IPS-15b (cell line): Measurements from ENCODE around the gene CFAP298.
"Not testable (repeated sequence)": the region's sequence is repeated elsewhere in the genome, so short reads cannot be mapped to it uniquely, and the experiment has no call there.

Experiments
- H3K27me3 ChIP-seq: one replicate; pipeline ENCODE4 v1.6.1; 2013; ENCODE audit warnings: low read length; ENCODE audit not compliant: control insufficient read depth, insufficient read depth
- H3K36me3 ChIP-seq: one replicate; pipeline ENCODE4 v1.6.1; 2013; ENCODE audit warnings: low read length; ENCODE audit not compliant: control insufficient read depth, insufficient read depth
- H3K4me1 ChIP-seq: one replicate; pipeline ENCODE4 v1.6.1; 2013; ENCODE audit warnings: mild to moderate bottlenecking, low read length; ENCODE audit not compliant: control insufficient read depth, insufficient read depth
- H3K4me3 ChIP-seq: one replicate; pipeline ENCODE4 v1.5.1; 2013; ENCODE audit warnings: low read depth, low read length
- H3K9ac ChIP-seq: one replicate; pipeline ENCODE4 v1.6.1; 2013; ENCODE audit warnings: low read depth, mild to moderate bottlenecking, low read length
- H3K9me3 ChIP-seq: one replicate; pipeline ENCODE4 v1.6.1; 2013; ENCODE audit warnings: mild to moderate bottlenecking, low read length; ENCODE audit not compliant: control insufficient read depth, insufficient read depth

The CFAP298 gene, protein sequence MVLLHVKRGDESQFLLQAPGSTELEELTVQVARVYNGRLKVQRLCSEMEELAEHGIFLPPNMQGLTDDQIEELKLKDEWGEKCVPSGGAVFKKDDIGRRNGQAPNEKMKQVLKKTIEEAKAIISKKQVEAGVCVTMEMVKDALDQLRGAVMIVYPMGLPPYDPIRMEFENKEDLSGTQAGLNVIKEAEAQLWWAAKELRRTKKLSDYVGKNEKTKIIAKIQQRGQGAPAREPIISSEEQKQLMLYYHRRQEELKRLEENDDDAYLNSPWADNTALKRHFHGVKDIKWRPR

DNA sequence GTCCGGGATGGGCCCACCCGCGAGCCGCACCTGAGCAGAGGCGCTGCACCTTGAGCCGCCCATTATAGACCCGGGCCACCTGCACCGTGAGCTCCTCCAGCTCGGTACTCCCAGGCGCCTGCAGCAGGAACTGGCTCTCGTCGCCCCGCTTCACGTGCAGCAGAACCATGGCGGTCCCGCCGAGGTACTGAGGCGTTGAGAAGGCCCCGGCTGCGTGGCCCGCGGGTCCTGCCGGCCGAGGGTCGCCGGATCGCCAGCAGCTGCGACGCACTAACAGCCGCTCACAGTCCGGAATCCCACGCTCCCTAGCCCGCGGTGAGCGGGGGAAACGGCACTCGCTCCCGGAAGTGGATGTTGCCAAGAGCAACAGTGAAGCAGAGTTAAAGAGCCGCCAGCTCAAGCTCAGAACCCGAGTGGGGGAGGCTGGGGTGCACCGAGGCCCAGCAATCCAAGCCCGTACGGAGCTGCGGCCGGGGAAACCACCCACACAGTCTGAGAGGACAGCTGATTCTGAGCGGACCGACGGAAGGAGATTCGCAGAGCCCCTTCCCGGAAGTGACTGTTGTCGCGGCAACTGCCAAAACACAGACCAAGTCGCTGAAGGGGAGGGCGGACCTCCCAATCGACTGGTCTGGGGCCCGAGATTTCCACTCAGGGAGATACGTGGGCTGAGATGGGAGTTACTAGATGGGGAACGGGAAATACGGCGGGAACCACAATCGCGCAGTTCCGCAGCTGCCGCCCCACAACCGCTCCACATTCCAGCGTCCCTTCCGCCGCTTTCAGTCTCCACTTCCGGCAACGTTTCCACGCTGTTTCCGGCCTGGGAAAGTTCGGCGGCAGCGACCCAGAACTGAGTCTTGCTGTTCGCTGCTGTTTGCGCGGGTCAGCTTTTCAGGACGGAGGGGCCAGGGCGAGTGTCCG is at the start of gene CFAP298:
TSS of gene CFAP298 (minus strand) at position 303 of the 924 bp plus-strand sequence. CDS start at position 169, 134 bp downstream.
- Histone ChIP-seq H3K4me3 (peak within 1 kb of the TSS; percentile 99), H3K27me3 (no peaks in the 10 kb centered on the region), H3K4me1 (no peaks in the 10 kb centered on the region), H3K36me3 (peaks cover 7% of the 10 kb centered on the region), H3K9me3 (no peaks in the 10 kb centered on the region), H3K9ac (peak within 1 kb of the TSS; percentile 90)

GRCh38 chr21:32661026-32661782 is 49.0 kb upstream of the CFAP298 start:
- H3K36me3 ChIP-seq, H3K4me3 ChIP-seq, H3K4me1 ChIP-seq, H3K9ac ChIP-seq, H3K9me3 ChIP-seq, H3K27me3 ChIP-seq: not testable (repeated sequence)

DNA sequence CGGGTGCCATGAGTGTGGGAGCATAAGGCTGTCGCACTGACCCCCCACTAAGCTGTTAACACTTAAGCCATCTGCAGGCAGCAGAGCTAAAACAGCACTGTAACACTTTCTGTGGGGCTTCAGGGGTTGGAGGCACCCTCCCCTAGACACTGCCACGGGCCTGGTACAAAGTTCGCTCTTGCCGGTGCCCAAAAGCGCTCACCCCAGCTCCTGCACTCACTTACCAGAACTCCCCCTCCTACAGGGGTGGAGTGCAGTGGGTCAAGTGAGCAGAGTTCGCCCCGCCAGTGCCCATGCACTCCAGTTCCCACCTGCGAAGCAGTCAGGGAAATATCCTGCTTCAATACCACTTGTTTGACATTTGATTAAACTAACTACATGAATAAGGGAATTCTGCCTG is 46.3 kb upstream of the CFAP298 start:
- no peak overlapping the region for H3K4me3 ChIP-seq
- H3K4me1 ChIP-seq, result no peaks in the 10 kb centered on the region
- no peak overlapping the region for H3K9ac ChIP-seq
- H3K36me3 ChIP-seq, result peaks cover 3% of the 10 kb centered on the region
- H3K27me3 ChIP-seq, result no peaks in the 10 kb centered on the region
- no peaks in the 10 kb centered on the region for H3K9me3 ChIP-seq

- no peak overlapping the region for H3K4me3 ChIP-seq
- H3K27me3 ChIP-seq, result no peaks in the 10 kb centered on the region
- H3K9me3 ChIP-seq, result no peaks in the 10 kb centered on the region
- no peak overlapping the region for H3K9ac ChIP-seq
- H3K4me1 ChIP-seq, result no peaks in the 10 kb centered on the region
- H3K36me3 ChIP-seq, result no peaks in the 10 kb centered on the region
Observed at GRCh38 chr21:32653326-32653901, 41.2 kb upstream of the CFAP298 start.

GRCh38 chr21:32648165-32648564 is 36.0 kb upstream of the CFAP298 start:
- Histone ChIP-seq H3K4me1 (peaks cover 13% of the 10 kb centered on the region), H3K4me3 (no peak overlapping the region)

GRCh38 chr21:32645261-32646182 is 33.3 kb upstream of the CFAP298 start:
- no peak overlapping the region for H3K9ac ChIP-seq
- no peaks in the 10 kb centered on the region for H3K9me3 ChIP-seq
- H3K36me3 ChIP-seq, result no peaks in the 10 kb centered on the region
- H3K27me3 ChIP-seq, result no peaks in the 10 kb centered on the region
- peak overlapping the region; percentile 40 for H3K4me3 ChIP-seq
- H3K4me1 ChIP-seq, result peaks cover 13% of the 10 kb centered on the region

More at GRCh38 chr21:32648165-32648564, 36.0 kb upstream of the CFAP298 start:
- no peaks in the 10 kb centered on the region for H3K36me3 ChIP-seq
- no peaks in the 10 kb centered on the region for H3K27me3 ChIP-seq
- no peak overlapping the region for H3K9ac ChIP-seq
- no peaks in the 10 kb centered on the region for H3K9me3 ChIP-seq

DNA sequence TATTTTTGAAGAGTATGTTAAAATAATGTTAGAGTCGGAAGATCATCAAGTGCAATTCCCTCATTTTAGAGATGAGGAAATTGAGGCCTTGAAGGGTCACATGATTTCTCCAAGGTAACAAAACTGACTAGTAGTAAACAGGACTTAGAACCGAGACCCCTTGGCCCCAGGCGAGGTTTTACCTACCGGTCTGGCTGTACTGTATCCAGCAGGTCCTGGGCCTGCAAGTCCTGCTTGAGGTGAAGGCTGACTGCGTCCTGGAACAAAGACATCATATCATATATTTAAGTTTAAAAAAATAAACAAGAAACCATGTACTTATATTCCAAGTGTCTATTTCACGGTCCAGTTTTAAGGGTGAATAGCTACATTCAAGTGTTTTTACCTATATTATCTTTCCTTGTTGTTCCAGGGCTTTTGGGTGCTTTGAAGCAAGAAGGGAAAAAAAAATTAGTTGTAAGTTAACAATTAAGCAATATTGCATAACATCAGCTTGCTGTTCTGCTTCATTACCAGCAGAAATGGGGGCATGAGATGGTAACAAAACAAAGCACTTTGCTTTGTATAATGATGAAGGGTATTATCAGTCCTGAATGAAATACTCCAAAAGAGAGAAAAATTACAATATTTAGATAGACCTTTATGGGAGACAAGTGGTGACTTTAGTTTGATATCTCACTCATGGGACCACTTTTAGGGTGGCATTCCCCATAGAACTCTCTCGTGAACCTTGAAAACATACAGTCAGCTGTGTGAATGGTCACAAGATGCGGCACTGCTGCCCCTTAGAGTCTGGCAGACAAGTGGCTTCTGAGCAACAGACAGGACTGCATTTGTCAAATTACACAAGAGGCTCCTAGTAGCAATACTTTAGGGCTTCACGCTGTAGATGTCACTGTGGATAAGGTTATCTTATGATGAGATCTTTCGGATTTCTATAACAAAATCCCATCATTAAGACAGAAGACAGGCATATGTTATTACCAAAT is 29.8 kb upstream of the CFAP298 start:
- no peaks in the 10 kb centered on the region for H3K36me3 ChIP-seq
- H3K9me3 ChIP-seq, result no peaks in the 10 kb centered on the region
- no peak overlapping the region for H3K4me3 ChIP-seq
- no peaks in the 10 kb centered on the region for H3K27me3 ChIP-seq
- peaks cover 13% of the 10 kb centered on the region for H3K4me1 ChIP-seq
- no peak overlapping the region for H3K9ac ChIP-seq

DNA sequence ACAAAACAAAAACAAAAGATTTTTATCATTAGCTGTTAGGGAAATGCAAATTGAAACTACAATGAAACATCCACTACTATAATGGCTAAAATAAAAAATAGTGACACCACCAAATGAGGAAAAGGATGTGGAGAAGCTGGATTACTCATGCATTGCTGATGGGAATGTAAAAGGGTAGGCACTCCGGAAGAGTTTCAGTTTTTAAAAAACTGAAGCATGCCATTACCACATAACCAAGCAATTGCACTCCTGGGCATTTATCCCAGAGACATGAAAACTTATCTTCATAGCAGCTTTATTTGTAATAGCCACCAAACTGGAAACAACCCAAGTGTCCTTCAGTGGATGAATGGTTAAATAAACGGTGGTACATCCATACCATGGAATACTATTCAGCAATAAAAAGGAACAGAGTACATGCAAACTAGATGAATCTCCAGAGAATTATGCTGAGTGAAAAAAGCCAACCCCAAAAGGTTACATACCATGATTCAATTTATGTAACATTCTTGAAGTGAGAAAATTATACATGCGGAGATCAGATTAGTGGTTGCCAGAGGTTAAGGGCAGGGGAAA is 14.5 kb upstream of the CFAP298 start:
- H3K36me3 ChIP-seq, result no peaks in the 10 kb centered on the region
- no peak overlapping the region for H3K9ac ChIP-seq

DNA sequence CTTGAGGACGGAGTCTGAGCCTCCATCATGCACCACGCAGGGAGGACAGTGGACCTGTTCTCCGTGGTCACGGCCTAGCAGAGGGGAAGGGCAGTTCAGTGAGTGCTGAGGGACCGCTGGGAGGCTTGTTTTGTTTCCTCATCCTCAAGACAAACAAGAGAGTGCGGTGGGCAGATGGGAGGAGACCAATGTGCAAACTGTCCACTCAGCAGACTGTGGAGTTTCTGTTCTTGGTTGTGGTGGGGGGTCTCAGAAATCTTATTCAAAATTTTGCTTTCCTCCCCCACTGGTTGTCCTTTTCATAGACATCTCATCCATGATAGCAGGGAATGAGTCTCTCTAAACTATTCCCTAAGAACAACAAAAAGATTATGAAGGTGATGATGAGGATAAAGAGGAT is 6.0 kb upstream of the CFAP298 start:
- H3K9me3 ChIP-seq, result not testable (repeated sequence)

More for the DNA sequence above, 14.5 kb upstream of the CFAP298 start:
- H3K27me3 ChIP-seq, result no peaks in the 10 kb centered on the region
- H3K4me3 ChIP-seq, result no peak overlapping the region
- H3K9me3 ChIP-seq, result no peaks in the 10 kb centered on the region
- no peaks in the 10 kb centered on the region for H3K4me1 ChIP-seq

More for the DNA sequence above, 6.0 kb upstream of the CFAP298 start:
- not testable (repeated sequence) for H3K4me1 ChIP-seq, H3K36me3 ChIP-seq, H3K9ac ChIP-seq, H3K27me3 ChIP-seq, H3K4me3 ChIP-seq
